ENCODE measurements around the gene TOM1L1.

Gene TOM1L1

GRCh38 chr17:54888981-54889380 is 11.7 kb upstream of the TOM1L1 start:
- no peaks in the 10 kb centered on the region for H3K79me2 ChIP-seq (ENCODE audit: control insufficient read depth, low read length)
- H3K27ac ChIP-seq (ENCODE audit: low read depth, low read length): no peak overlapping the region
- H3K27me3 ChIP-seq (ENCODE audit: control insufficient read depth, low read length): 0 out of 2 replicates have a peak, but pooled peaks cover 2% of the 10 kb centered on the region
- TF ChIP-seq EZH2phosphoT487 (IDR thresholded peaks at IDR 0.05; ENCODE audit: borderline replicate concordance, low read length) (no peak), CTCF (IDR thresholded peaks at IDR 0.05; ENCODE audit: low read depth, low read length, poor library complexity, severe bottlenecking) (no peak)
- no peaks in the 10 kb centered on the region for H3K9me2 ChIP-seq (replicated peaks; ENCODE audit: control insufficient read depth, low read length)
- H3K4me3 ChIP-seq (ENCODE audit: low read length): no peak overlapping the region
- H3K9me3 ChIP-seq (ENCODE audit: control insufficient read depth, insufficient read depth, low read length): no peaks in the 10 kb centered on the region
- H4K20me1 ChIP-seq (ENCODE audit: control insufficient read depth, insufficient read depth, low read depth, low read length): no peaks in the 10 kb centered on the region
- H3F3A ChIP-seq (ENCODE audit: control insufficient read depth, insufficient read depth): no peaks in the 10 kb centered on the region
- no peaks in the 10 kb centered on the region for H3K36me3 ChIP-seq (ENCODE audit: control insufficient read depth, low read length)
- H3K4me2 ChIP-seq (ENCODE audit: low read length): no peak overlapping the region
- H3K4me1 ChIP-seq (ENCODE audit: control insufficient read depth, low read length): no peaks in the 10 kb centered on the region

GRCh38 chr17:54891176-54891821 is 9.4 kb upstream of the TOM1L1 start:
- H3F3A ChIP-seq (ENCODE audit: control insufficient read depth, insufficient read depth): no peaks in the 10 kb centered on the region
- H3K4me3 ChIP-seq (ENCODE audit: low read length): no peak overlapping the region
- H3K79me2 ChIP-seq (ENCODE audit: control insufficient read depth, low read length): no peaks in the 10 kb centered on the region
- no peaks in the 10 kb centered on the region for H3K9me3 ChIP-seq (ENCODE audit: control insufficient read depth, insufficient read depth, low read length)
- no peak overlapping the region for H3K27ac ChIP-seq (ENCODE audit: low read depth, low read length)
- H3K9me2 ChIP-seq (replicated peaks; ENCODE audit: control insufficient read depth, low read length): no peaks in the 10 kb centered on the region
- H3K27me3 ChIP-seq (ENCODE audit: control insufficient read depth, low read length): 0 out of 2 replicates have a peak, but pooled peaks cover 2% of the 10 kb centered on the region
- H3K36me3 ChIP-seq (ENCODE audit: control insufficient read depth, low read length): no peaks in the 10 kb centered on the region
- no peak for TF ChIP-seq EZH2phosphoT487 (IDR thresholded peaks at IDR 0.05; ENCODE audit: borderline replicate concordance, low read length)
- peak; percentile 46 for TF ChIP-seq CTCF (IDR thresholded peaks at IDR 0.05; ENCODE audit: low read depth, low read length, poor library complexity, severe bottlenecking)
- H4K20me1 ChIP-seq (ENCODE audit: control insufficient read depth, insufficient read depth, low read depth, low read length): no peaks in the 10 kb centered on the region
- H3K4me2 ChIP-seq (ENCODE audit: low read length): no peak overlapping the region
- no peaks in the 10 kb centered on the region for H3K4me1 ChIP-seq (ENCODE audit: control insufficient read depth, low read length)

GRCh38 chr17:54892360-54892759 is 8.3 kb upstream of the TOM1L1 start:
- H3K9me2 ChIP-seq (replicated peaks; ENCODE audit: control insufficient read depth, low read length): no peaks in the 10 kb centered on the region
- H3K27ac ChIP-seq (ENCODE audit: low read depth, low read length): no peak overlapping the region
- H3K4me2 ChIP-seq (ENCODE audit: low read length): no peak overlapping the region
- no peaks in the 10 kb centered on the region for H3K9me3 ChIP-seq (ENCODE audit: control insufficient read depth, insufficient read depth, low read length)
- no peaks in the 10 kb centered on the region for H3F3A ChIP-seq (ENCODE audit: control insufficient read depth, insufficient read depth)
- no peaks in the 10 kb centered on the region for H3K36me3 ChIP-seq (ENCODE audit: control insufficient read depth, low read length)
- TF ChIP-seq CTCF (IDR thresholded peaks at IDR 0.05; ENCODE audit: low read depth, low read length, poor library complexity, severe bottlenecking): no peak
- no peak for TF ChIP-seq EZH2phosphoT487 (IDR thresholded peaks at IDR 0.05; ENCODE audit: borderline replicate concordance, low read length)
- H3K79me2 ChIP-seq (ENCODE audit: control insufficient read depth, low read length): no peaks in the 10 kb centered on the region
- no peaks in the 10 kb centered on the region for H3K4me1 ChIP-seq (ENCODE audit: control insufficient read depth, low read length)
- H4K20me1 ChIP-seq (ENCODE audit: control insufficient read depth, insufficient read depth, low read depth, low read length): no peaks in the 10 kb centered on the region
- H3K4me3 ChIP-seq (ENCODE audit: low read length): no peak overlapping the region
- no peaks in the 10 kb centered on the region for H3K27me3 ChIP-seq (ENCODE audit: control insufficient read depth, low read length)

Measured in DOHH2 (cell line).